Heart right ventricle (tissue), 16 donors: ENCODE data around the gene TRAT1. TPM values are rescaled to one million over a fixed set of nuclear protein-coding genes. Genes with fewer than 3 reads are reported as not detected.
A peak's percentile ranks its signal among the peaks of the same experiment; 100 is the strongest.

Experiments used
- ATAC-seq, 8 donors: fragments of 200-7000 bp; cut with Tn5 transposase; one replicate each; pipeline ENCODE4 v1.9.1; 2020; ENCODE audit warnings: mild to moderate bottlenecking in 8 of 8, moderate library complexity in 8 of 8, moderate number of reproducible peaks in 1 of 8
- DNase-seq, 2 donors: peaks; one replicate each; pipeline ENCODE4 v3.0.0-alpha.2; 2020
- H3K27ac ChIP-seq, 10 donors: fragments of 200-600 bp; sonication (generic) in 2 of 10; one replicate each; pipeline versions ENCODE4 v1.5.0 to v1.8.0; 2020 to 2022; ENCODE audit warnings: mild to moderate bottlenecking in 3 of 10
- H3K27me3 ChIP-seq, 7 donors: fragments of 200-600 bp; one replicate each; pipeline ENCODE4 v1.8.0; 2021 to 2022; ENCODE audit warnings: mild to moderate bottlenecking in 2 of 7
- H3K36me3 ChIP-seq, 9 donors: fragments of 200-600 bp; sonication (generic) in 1 of 9; one replicate each; pipeline versions ENCODE4 v1.5.0 to v1.8.0; 2020 to 2022; ENCODE audit warnings: mild to moderate bottlenecking in 2 of 9
- H3K4me1 ChIP-seq, 9 donors: fragments of 200-600 bp; sonication (generic) in 1 of 9; one replicate each; pipeline versions ENCODE4 v1.5.0 to v1.8.0; 2020 to 2022; ENCODE audit warnings: mild to moderate bottlenecking in 4 of 9
- H3K4me3 ChIP-seq, 10 donors: fragments of 200-600 bp; sonication (generic) in 2 of 10; one replicate each; pipeline versions ENCODE4 v1.5.0 to v1.8.0; 2020 to 2022; ENCODE audit warnings: mild to moderate bottlenecking in 7 of 10, moderate library complexity in 2 of 10
- H3K9me3 ChIP-seq, 11 donors: fragments of 200-600 bp in 10 of 11; sonication (generic) in 2 of 11; one replicate each; pipeline versions ENCODE4 v1.5.0 to v1.8.0; 2013 to 2022; ENCODE audit warnings: mild to moderate bottlenecking in 2 of 11, control low read depth in 1 of 11, moderate library complexity in 1 of 11
- CTCF ChIP-seq, 9 donors: fragments of 200-600 bp; sonication (generic) in 2 of 9; IDR thresholded peaks; one replicate each; pipeline versions ENCODE4 v1.5.0 to v1.8.0; 2021 to 2022; ENCODE audit warnings: antibody characterized with exemption in 9 of 9, mild to moderate bottlenecking in 5 of 9, moderate library complexity in 1 of 9
- WGBS, 2 donors: extraction: QIAGEN DNeasy Blood & Tissue Kit; methylation state at CpG; one replicate each; pipeline ENCODE4 v1.1.7; 2013; ENCODE audit warnings: inconsistent platforms in 1 of 2; 5-methylcytosine and 5-hydroxymethylcytosine counted together
- intact Hi-C, 10 donors: fragments of 100-400 bp; cut with DNase I; formaldehyde crosslinking; loops; one replicate each; pipeline versions ENCODE4 v1.11.1 to v1.14.2; 2022
- polyA plus RNA-seq, 2 donors: library from polyadenylated mRNA; stranded (reverse); fragments of 200-250 nt; gene quantifications; one replicate each; pipeline ENCODE4 v1.2.3, GENCODE V29; 2013
- total RNA-seq, 10 donors: library from RNA; stranded (reverse); fragmentation: NEBNext Ultra II Directional in 3 of 10; extraction: Animal tissue kit (Norgen Biotek cat#: 25700) in 3 of 10; gene quantifications; one replicate each; pipeline versions ENCODE4 v1.2.1 to v1.2.4, GENCODE V29; 2021 to 2023
- donor health status: Arrhythmogenic right ventricular cardiomyopathy.
- donor health status: ischemic (EF 13 %, LVEDD 7.1; RV severe dilation, severe dysfunction).
- donor health status: healthy with polysubstance abuse.
- donor health status: DM: no; HTN: yes; CAD: no.
- donor health status: DM: no; HTN: no; CAD: no.
- donor health status: ischemic (EF 25% LVEDD 6.9; RV normal size, moderate dysfunction).
- donor health status: ischemic (EF 25% LVEDD 5.7; RV mildly dilated, moderate dysfunction).
- donor health status: healthy.
- donor health status: DM: yes; HTN: yes; CAD: no.
- donor health status: Ischemic cardiomyopathy.
- donor health status: ischemic (EF 35%, LVEDD 5.7; RV mildly dilated, moderate dysfunction).
- donor health status: nonischemic (EF 11% LVEDD 7.7; RV severe dilation, severe dysfunction).
- donor health status: DM: yes; HTN: yes; CAD: no.
- donor health status: PGD.
- donor health status: ischemic (EF 29% LVEDD 5.4; RV normal size, mild dysfunction).
- donor health status: nonischemic (EF 23%, LVEDD 6.1; RV moderate dilation, normal function).

The TRAT1 gene
- total and polyA plus RNA-seq, 12 donors, result 0.07 to 0.79 (median 0.20) TPM; not detected in 7

- Histone ChIP-seq H3K9me3 (peaks cover 0 to 31% (median 2%) of the 10 kb centered on the region in 11 donors), H3K36me3 (no peaks in the 10 kb centered on the region), H3K27me3 (no peaks in the 10 kb centered on the region), H3K27ac (no peak overlapping the region), H3K4me3 (no peak overlapping the region), H3K4me1 (no peaks in the 10 kb centered on the region)
- intact Hi-C loops, result no loop called here
- DNase-seq (no peak), ATAC-seq (no peak)
- WGBS, 2 donors, result 46 to 56% methylated on average over 3 of the region's 3 CpGs
- TF ChIP-seq CTCF (IDR thresholded peaks at IDR 0.05), result no peak
Observed at GRCh38 chr3:108791473-108791872, 31.1 kb upstream of the TRAT1 start.

GRCh38 chr3:108804437-108804836, 18.1 kb upstream of the TRAT1 start:
- 93% methylated on average over 2 of the region's 2 CpGs for WGBS, 2 donors
- intact Hi-C loops, result no loop called here
- no peak overlapping the region for H3K27ac ChIP-seq
- ATAC-seq (no peak), DNase-seq (no peak)
- no peak for TF ChIP-seq CTCF (IDR thresholded peaks at IDR 0.05)
- H3K36me3 ChIP-seq, result no peaks in the 10 kb centered on the region
- no peaks in the 10 kb centered on the region for H3K4me1 ChIP-seq
- H3K27me3 ChIP-seq, result no peaks in the 10 kb centered on the region
- peaks cover 0 to 6% (median 0%) of the 10 kb centered on the region in 11 donors for H3K9me3 ChIP-seq
- no peak overlapping the region for H3K4me3 ChIP-seq

- H3K4me3 ChIP-seq, result no peak overlapping the region
- no peak for DNase-seq
- H3K9me3 ChIP-seq, result peaks cover 0 to 6% (median 0%) of the 10 kb centered on the region in 11 donors
- H3K27me3 ChIP-seq, result no peaks in the 10 kb centered on the region
- no peak for TF ChIP-seq CTCF (IDR thresholded peaks at IDR 0.05)
- 81 to 88% methylated on average over 4 of the region's 4 CpGs for WGBS, 2 donors
- H3K27ac ChIP-seq, result no peak overlapping the region
- intact Hi-C loops, result no loop called here
- H3K36me3 ChIP-seq, result no peaks in the 10 kb centered on the region
- no peaks in the 10 kb centered on the region for H3K4me1 ChIP-seq
- ATAC-seq, result no peak
Observed at GRCh38 chr3:108804966-108805365, 17.6 kb upstream of the TRAT1 start.

- TF ChIP-seq CTCF (IDR thresholded peaks at IDR 0.05), result no peak
- H3K27me3 ChIP-seq, result no peaks in the 10 kb centered on the region
- intact Hi-C loops, result no loop called here
- no peaks in the 10 kb centered on the region for H3K4me1 ChIP-seq
- 49 to 62% methylated on average over 4 of the region's 4 CpGs for WGBS, 2 donors
- H3K36me3 ChIP-seq, result no peaks in the 10 kb centered on the region
- ATAC-seq, result no peak
- no peak overlapping the region for H3K4me3 ChIP-seq
- DNase-seq, result no peak
- H3K27ac ChIP-seq, result peak overlapping the region in 1 of 10 donors; percentile 66
- H3K9me3 ChIP-seq, result peaks cover 0 to 6% (median 0%) of the 10 kb centered on the region in 11 donors
Observed at GRCh38 chr3:108806316-108806715, 16.3 kb upstream of the TRAT1 start.
